PC-9 (cell line): ENCODE measurements around the gene SEMA7A. TPM values are rescaled to one million over a fixed set of nuclear protein-coding genes. Genes with fewer than 3 reads are reported as not detected.

Source experiments
- BruUV-seq: library from RNA; stranded (reverse); fragments of 400-500 nt; replicated peaks from 2 replicates; lab custom pipeline; 2021; lab: Mats Ljungman, UMichigan
- CTCF ChIA-PET: fragments of 300-600 bp; sonication (Branson Sonifier 250); formaldehyde crosslinking; loops from one replicate; lab custom pipeline; 2022; ENCODE audit warnings: antibody characterized with exemption; lab: Charles Lee
- POLR2A ChIA-PET: fragments of 300-600 bp; sonication (Branson Sonifier 250); formaldehyde crosslinking; loops from one replicate; lab custom pipeline; 2022; ENCODE audit warnings: antibody characterized with exemption; ENCODE audit not compliant: unreplicated experiment; lab: Charles Lee
- DNase-seq, 2 experiments: peaks; one replicate each; pipeline versions ENCODE4 v3.0.0 to v3.0.0-alpha.2; 2015 to 2022; ENCODE audit warnings: mixed read lengths in 1 of 2
- H2AFZ ChIP-seq: fragments of 200-600 bp; sonication (generic); 2 replicates; pipeline ENCODE4 v1.8.1; 2017; ENCODE audit warnings: antibody characterized with exemption
- H3F3A ChIP-seq: fragments of 200-600 bp; sonication (generic); 2 replicates; pipeline ENCODE4 v1.8.1; 2017; ENCODE audit warnings: antibody characterized with exemption, mild to moderate bottlenecking, low read depth; ENCODE audit not compliant: insufficient read depth
- H3K27ac ChIP-seq: fragments of 200-600 bp; sonication (generic); 2 replicates; pipeline ENCODE4 v1.6.1; 2016; ENCODE audit warnings: mixed run types
- H3K27me3 ChIP-seq: fragments of 200-600 bp; sonication (generic); 2 replicates; pipeline ENCODE4 v1.6.1; 2016; ENCODE audit warnings: low read depth, mixed run types; ENCODE audit not compliant: insufficient read depth
- H3K36me3 ChIP-seq: fragments of 200-600 bp; sonication (generic); 2 replicates; pipeline ENCODE4 v1.6.1; 2016; ENCODE audit warnings: low read depth, mixed run types
- H3K4me1 ChIP-seq: fragments of 200-600 bp; sonication (generic); replicated peaks from 2 replicates; pipeline ENCODE4 v1.6.1; 2016; ENCODE audit warnings: mixed run types; ENCODE audit not compliant: insufficient read depth
- H3K4me2 ChIP-seq: fragments of 200-600 bp; sonication (generic); 2 replicates; pipeline ENCODE4 v1.6.1; 2017; ENCODE audit warnings: mixed run types
- H3K4me3 ChIP-seq: fragments of 200-600 bp; sonication (generic); 2 replicates; pipeline ENCODE4 v1.6.1; 2016; ENCODE audit warnings: mixed run types
- H3K79me2 ChIP-seq: fragments of 200-600 bp; sonication (generic); 2 replicates; pipeline ENCODE4 v1.6.1; 2017; ENCODE audit warnings: low read depth, mixed run types
- H3K9me2 ChIP-seq: fragments of 200-600 bp; sonication (generic); 2 replicates; pipeline ENCODE4 v1.8.1; 2017; ENCODE audit warnings: mild to moderate bottlenecking; ENCODE audit not compliant: insufficient read depth
- H3K9me3 ChIP-seq: fragments of 200-600 bp; sonication (generic); 2 replicates; pipeline ENCODE4 v1.8.1; 2016; ENCODE audit warnings: low read depth; ENCODE audit not compliant: insufficient read depth
- H4K20me1 ChIP-seq: fragments of 200-600 bp; sonication (generic); 2 replicates; pipeline ENCODE4 v1.8.1; 2017; ENCODE audit not compliant: insufficient read depth
- EZH2 ChIP-seq: fragments of 200-600 bp; sonication (generic); IDR thresholded peaks from 2 replicates; pipeline ENCODE4 v1.8.0; 2017; ENCODE audit warnings: antibody characterized with exemption, low read depth
- intact Hi-C: fragments of 100-400 bp; cut with micrococcal nuclease; formaldehyde crosslinking; loops from one replicate; pipeline ENCODE4 v1.10.0; 2022; ENCODE audit not compliant: unreplicated experiment
- total RNA-seq: library from RNA; stranded (reverse); gene quantifications from 2 replicates; pipeline ENCODE4 v1.2.3, GENCODE V29; 2021
- TF ChIP-seq, protein P1 (sequence below): fragments of 200-600 bp; sonication (generic); conservative IDR thresholded peaks from 2 replicates; pipeline ENCODE4 v1.6.1; 2017; ENCODE audit warnings: mixed run types, antibody characterized with exemption, mild to moderate bottlenecking, moderate library complexity

SEMA7A gene
- total RNA-seq, 1 experiment from 2014 or later, result 8.3 TPM

GRCh38 chr15:74384566-74384880 is 49.2 kb downstream of the SEMA7A start:
- DNase-seq, result no peak
- Histone ChIP-seq H3K27me3 (no peaks in the 10 kb centered on the region), H3K9me2 (no peaks in the 10 kb centered on the region), H2AFZ (no peak overlapping the region), H3K9me3 (no peaks in the 10 kb centered on the region), H3F3A (peaks cover 10% of the 10 kb centered on the region; the same call in 1 of the 2 replicates), H3K4me3 (no peak overlapping the region), H3K27ac (peak overlapping the region; percentile 88), H3K4me2 (peak overlapping the region; percentile 53), H3K79me2 (no peaks in the 10 kb centered on the region), H3K36me3 (no peaks in the 10 kb centered on the region), H3K4me1 (peaks cover 65% of the 10 kb centered on the region), H4K20me1 (no peaks in the 10 kb centered on the region)
- TF ChIP-seq, protein P1, sequence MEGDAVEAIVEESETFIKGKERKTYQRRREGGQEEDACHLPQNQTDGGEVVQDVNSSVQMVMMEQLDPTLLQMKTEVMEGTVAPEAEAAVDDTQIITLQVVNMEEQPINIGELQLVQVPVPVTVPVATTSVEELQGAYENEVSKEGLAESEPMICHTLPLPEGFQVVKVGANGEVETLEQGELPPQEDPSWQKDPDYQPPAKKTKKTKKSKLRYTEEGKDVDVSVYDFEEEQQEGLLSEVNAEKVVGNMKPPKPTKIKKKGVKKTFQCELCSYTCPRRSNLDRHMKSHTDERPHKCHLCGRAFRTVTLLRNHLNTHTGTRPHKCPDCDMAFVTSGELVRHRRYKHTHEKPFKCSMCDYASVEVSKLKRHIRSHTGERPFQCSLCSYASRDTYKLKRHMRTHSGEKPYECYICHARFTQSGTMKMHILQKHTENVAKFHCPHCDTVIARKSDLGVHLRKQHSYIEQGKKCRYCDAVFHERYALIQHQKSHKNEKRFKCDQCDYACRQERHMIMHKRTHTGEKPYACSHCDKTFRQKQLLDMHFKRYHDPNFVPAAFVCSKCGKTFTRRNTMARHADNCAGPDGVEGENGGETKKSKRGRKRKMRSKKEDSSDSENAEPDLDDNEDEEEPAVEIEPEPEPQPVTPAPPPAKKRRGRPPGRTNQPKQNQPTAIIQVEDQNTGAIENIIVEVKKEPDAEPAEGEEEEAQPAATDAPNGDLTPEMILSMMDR, result no peak
- no peak for TF ChIP-seq EZH2
- ChIA-PET CTCF (interaction anchor here (0.9 to 1.4 kb wide), 3 partner anchors 12 to 54 kb away, joined by 3 to 5 read pairs (median 3); no protein-coding TSS in a partner anchor), POLR2A (interaction anchor here (0.6 to 2.0 kb wide), 6 partner anchors 10 to 49 kb away, joined by 4 to 22 read pairs (median 9); partner anchors contain the start of gene SEMA7A)
- intact Hi-C loops, result no loop called here
- BruUV-seq, result TSS peak; percentile 43

DNA sequence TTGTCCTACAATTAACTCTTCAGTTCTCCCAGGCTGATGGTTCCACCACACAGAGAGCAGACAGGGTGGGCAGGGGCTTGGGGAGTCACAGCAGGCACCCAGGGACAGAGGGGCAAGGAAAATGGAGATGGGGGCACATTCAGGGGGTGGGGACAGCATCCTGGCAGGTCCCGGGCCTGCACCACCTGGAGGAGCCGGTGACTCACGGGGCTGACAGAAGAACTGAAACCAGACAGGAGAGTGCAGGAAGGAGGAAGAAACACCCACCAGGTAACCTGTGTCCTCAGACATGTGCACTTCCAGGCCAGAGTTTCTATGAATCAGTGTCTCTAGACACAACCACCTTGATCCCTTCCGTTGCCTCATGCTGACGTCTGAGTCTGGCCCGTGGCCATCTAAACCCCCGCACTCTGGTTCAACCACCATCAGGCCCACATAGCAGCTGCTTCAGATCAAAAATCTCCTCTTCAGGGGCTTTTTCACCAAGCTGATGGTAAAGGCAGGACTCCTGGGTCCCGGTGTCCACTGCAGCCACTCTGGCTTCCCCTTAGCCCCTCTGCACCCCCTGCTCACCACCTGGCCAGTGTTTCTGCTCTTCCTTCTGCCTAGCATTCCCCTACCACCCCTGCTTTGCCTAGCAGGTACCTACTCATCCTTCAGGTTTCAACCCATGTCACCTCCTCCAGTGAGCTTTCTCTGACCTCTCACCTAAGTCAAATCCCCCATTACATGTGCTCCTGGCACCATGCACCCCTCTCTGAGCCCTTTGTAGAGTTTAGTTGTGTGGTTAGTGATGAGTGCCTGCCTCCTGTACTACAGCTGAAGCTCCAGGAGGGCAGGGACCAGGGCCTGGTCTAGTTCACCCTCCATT is 49.8 kb downstream of the SEMA7A start:
- no TSS peak for BruUV-seq
- Histone ChIP-seq H3K27ac (peak overlapping the region; percentile 88), H3K4me1 (peaks cover 63% of the 10 kb centered on the region), H3K79me2 (no peaks in the 10 kb centered on the region), H3K4me2 (peak overlapping the region; percentile 53), H3K4me3 (no peak overlapping the region), H3F3A (peaks cover 15% of the 10 kb centered on the region; the same call in 1 of the 2 replicates), H2AFZ (no peak overlapping the region), H3K9me3 (no peaks in the 10 kb centered on the region), H3K36me3 (no peaks in the 10 kb centered on the region), H3K27me3 (no peaks in the 10 kb centered on the region), H4K20me1 (no peaks in the 10 kb centered on the region), H3K9me2 (no peaks in the 10 kb centered on the region)
- CTCF ChIA-PET, result interaction anchor here (1.4 kb wide), 1 partner anchor 23 kb away, joined by 3 read pairs; no protein-coding TSS in a partner anchor
- intact Hi-C loops, result loop anchor here (2.0 kb wide), 2 partner anchors 13 to 163 kb away; no protein-coding TSS in a partner anchor
- POLR2A ChIA-PET, result interaction anchor here (2.0 kb wide), 1 partner anchor 36 kb away, joined by 22 read pairs; no protein-coding TSS in a partner anchor
- peak; percentile 67 to 81 for DNase-seq
- TF ChIP-seq EZH2, result no peak
- TF ChIP-seq, protein P1, result no peak

- Histone ChIP-seq H3K4me3 (no peak overlapping the region), H3K36me3 (no peaks in the 10 kb centered on the region), H3K9me2 (no peaks in the 10 kb centered on the region), H3K4me2 (peak overlapping the region; percentile 53), H3K9me3 (no peaks in the 10 kb centered on the region), H4K20me1 (no peaks in the 10 kb centered on the region), H2AFZ (no peak overlapping the region), H3K27ac (peak overlapping the region; percentile 88), H3F3A (peaks cover 15% of the 10 kb centered on the region; the same call in 1 of the 2 replicates), H3K27me3 (no peaks in the 10 kb centered on the region), H3K79me2 (no peaks in the 10 kb centered on the region), H3K4me1 (peaks cover 63% of the 10 kb centered on the region)
- ChIA-PET POLR2A (no interaction called here), CTCF (no interaction called here)
- TF ChIP-seq EZH2, result no peak
- TF ChIP-seq, protein P1, result no peak
- intact Hi-C loops, result loop anchor here (2.0 kb wide), 2 partner anchors 14 to 164 kb away; no protein-coding TSS in a partner anchor
- DNase-seq, result no peak
- TSS peak; percentile 16 for BruUV-seq
These were observed 50.5 kb downstream of the SEMA7A start for GRCh38 chr15:74383286-74383685.
